ENCODE results near the gene CFAP221.

The CFAP221 gene

DNA sequence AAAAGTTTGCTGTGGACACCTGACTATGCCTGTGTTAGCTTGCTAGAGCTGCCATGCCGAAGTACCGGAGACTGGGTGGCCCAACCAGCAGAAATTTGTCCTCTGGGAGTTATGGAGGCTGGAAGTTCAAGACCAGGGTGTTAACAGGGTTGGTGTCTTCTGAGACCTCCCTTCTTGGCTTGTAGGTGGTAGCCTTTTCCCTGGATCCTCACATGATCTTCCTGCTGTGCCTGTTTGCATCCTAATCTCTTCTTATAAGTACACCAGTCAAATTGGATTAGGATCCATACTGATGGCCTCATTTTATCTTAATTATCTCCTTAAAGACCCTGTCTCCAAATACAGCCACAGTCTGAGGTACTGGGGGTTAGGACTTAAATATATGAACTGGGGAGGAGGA lies 135.6 kb downstream of the CFAP221 start:
- H3K4me3 ChIP-seq (ENCODE audit: low read depth, low read length): peak overlapping the region; percentile 87
- TF ChIP-seq CTCF (IDR thresholded peaks at IDR 0.05; ENCODE audit: insufficient read depth, low read depth, low read length, missing control alignments): no peak
- DNase-seq (ENCODE audit: low read depth): no peak

GRCh38 chr2:119680457-119681202 lies 136.4 kb downstream of the CFAP221 start:
- TF ChIP-seq CTCF (IDR thresholded peaks at IDR 0.05; ENCODE audit: insufficient read depth, low read depth, low read length, missing control alignments): no peak
- no peak overlapping the region for H3K4me3 ChIP-seq (ENCODE audit: low read depth, low read length)
- no peak for DNase-seq (ENCODE audit: low read depth)

GRCh38 chr2:119681203-119681867 lies 137.1 kb downstream of the CFAP221 start:
- TF ChIP-seq CTCF (IDR thresholded peaks at IDR 0.05; ENCODE audit: insufficient read depth, low read depth, low read length, missing control alignments): no peak
- H3K4me3 ChIP-seq (ENCODE audit: low read depth, low read length): no peak overlapping the region
- no peak for DNase-seq (ENCODE audit: low read depth)

DNA sequence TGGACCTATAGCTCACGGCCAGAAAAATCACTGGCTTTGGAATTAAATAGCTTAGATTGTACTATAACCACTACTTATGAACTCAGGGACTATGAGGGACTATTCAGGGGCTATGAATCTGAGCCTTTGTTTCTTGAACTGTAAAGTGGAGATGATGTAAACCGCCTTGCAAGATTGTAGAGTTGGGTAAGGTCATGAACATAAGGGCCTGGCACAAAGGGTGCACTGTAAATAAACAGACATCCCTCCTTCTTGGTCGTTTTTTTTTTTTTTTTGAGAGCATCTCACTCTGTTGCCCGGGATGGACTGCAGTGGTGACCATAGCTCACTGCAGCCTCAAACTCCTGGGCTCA lies 137.6 kb downstream of the CFAP221 start:
- no peak for TF ChIP-seq CTCF (IDR thresholded peaks at IDR 0.05; ENCODE audit: insufficient read depth, low read depth, low read length, missing control alignments)
- DNase-seq (ENCODE audit: low read depth): no peak
- no peak overlapping the region for H3K4me3 ChIP-seq (ENCODE audit: low read depth, low read length)

- no peak for DNase-seq (ENCODE audit: low read depth)
- no peak overlapping the region for H3K4me3 ChIP-seq (ENCODE audit: low read depth, low read length)
- no peak for TF ChIP-seq CTCF (IDR thresholded peaks at IDR 0.05; ENCODE audit: insufficient read depth, low read depth, low read length, missing control alignments)
Measured at GRCh38 chr2:119682578-119682977, 138.3 kb downstream of the CFAP221 start.

DNA sequence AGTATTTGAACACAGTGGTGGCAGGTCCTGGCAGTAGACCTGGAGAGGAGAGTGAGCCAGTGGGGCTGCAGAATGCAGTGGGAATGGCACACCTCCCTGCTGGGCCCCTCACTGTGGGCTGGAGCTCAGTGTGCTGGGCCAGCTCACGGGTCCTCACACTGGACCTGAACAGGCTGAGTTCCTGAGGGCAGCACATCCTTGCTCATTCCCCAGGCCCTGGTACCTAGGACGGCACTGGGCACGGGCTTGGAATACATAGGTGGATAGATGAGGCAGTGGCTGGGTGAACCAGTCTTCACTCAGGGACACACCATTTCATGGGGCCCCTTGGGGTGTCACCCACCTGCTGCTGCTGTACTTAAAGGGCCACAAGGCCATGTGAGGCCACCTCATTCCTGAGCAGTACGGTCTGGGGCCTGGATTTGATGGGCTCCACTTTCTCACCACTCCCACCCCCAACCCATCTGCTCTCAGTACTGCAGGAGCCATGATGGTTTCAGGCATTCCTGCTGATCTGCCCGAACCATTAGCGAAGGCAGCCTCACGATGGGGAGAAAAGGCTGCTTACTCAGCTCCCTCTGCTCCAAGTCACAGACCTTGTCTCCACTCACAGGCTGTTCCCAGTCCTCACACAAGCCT lies 138.9 kb downstream of the CFAP221 start:
- no peak for TF ChIP-seq CTCF (IDR thresholded peaks at IDR 0.05; ENCODE audit: insufficient read depth, low read depth, low read length, missing control alignments)
- no peak for DNase-seq (ENCODE audit: low read depth)
- no peak overlapping the region for H3K4me3 ChIP-seq (ENCODE audit: low read depth, low read length)

All from GM12865 (cell line).